HG03558 (cell line): ENCODE results near the gene PHF24.
"Not testable (repeated sequence)": the region's sequence is repeated elsewhere in the genome, so short reads cannot be mapped to it uniquely, and the experiment has no call there.

Source experiments
- ATAC-seq: cut with Tn5 transposase; IDR thresholded peaks from one replicate; pipeline ENCODE4 v1.9.1; 2021; ENCODE audit warnings: moderate number of reproducible peaks; ENCODE audit not compliant: unreplicated experiment; ENCODE audit errors: extremely low read depth

PHF24 gene

GRCh38 chr9:34957492-34958410, at the start of gene PHF24:
Gene PHF24 (plus strand): TSS chr9:34958285. CDS start chr9:34971299, 13,014 bp downstream.
- no peak for ATAC-seq

GRCh38 chr9:34927061-34927460, 31.0 kb upstream of the PHF24 start:
- no peak for ATAC-seq

- no peak for ATAC-seq
Observed at GRCh38 chr9:34928921-34929320, 29.2 kb upstream of the PHF24 start.

GRCh38 chr9:34929506-34930102, 28.5 kb upstream of the PHF24 start:
- ATAC-seq: no peak

- ATAC-seq: not testable (repeated sequence)
Observed at GRCh38 chr9:34939989-34940388, 18.1 kb upstream of the PHF24 start.

- no peak for ATAC-seq
Observed at GRCh38 chr9:34948451-34948850, 9.6 kb upstream of the PHF24 start.

- ATAC-seq: no peak
Observed at GRCh38 chr9:34954225-34954624, 3.9 kb upstream of the PHF24 start.

- ATAC-seq: not testable (repeated sequence)
Observed at GRCh38 chr9:34956066-34956465, 2.0 kb upstream of the PHF24 start.

- ATAC-seq: no peak
Observed at GRCh38 chr9:34956648-34957047, 1.4 kb upstream of the PHF24 start.

GRCh38 chr9:34958411-34958982, 412 bp downstream of the PHF24 start:
- ATAC-seq: no peak

GRCh38 chr9:34959461-34959860, 1.4 kb downstream of the PHF24 start:
- ATAC-seq: no peak

- ATAC-seq: no peak
Observed at GRCh38 chr9:34961574-34962490, 3.7 kb downstream of the PHF24 start.

- ATAC-seq: no peak
Observed at GRCh38 chr9:34962546-34962945, 4.5 kb downstream of the PHF24 start.

GRCh38 chr9:34963552-34963951, 5.5 kb downstream of the PHF24 start:
- ATAC-seq: no peak

- ATAC-seq: no peak
Observed at GRCh38 chr9:34964458-34964857, 6.4 kb downstream of the PHF24 start.

- ATAC-seq: no peak
Observed at GRCh38 chr9:34971146-34971811, 13.2 kb downstream of the PHF24 start.

GRCh38 chr9:34974664-34975063, 16.6 kb downstream of the PHF24 start:
- ATAC-seq: no peak

GRCh38 chr9:34976441-34976840, 18.4 kb downstream of the PHF24 start:
- no peak for ATAC-seq

GRCh38 chr9:34976992-34977391, 18.9 kb downstream of the PHF24 start:
- ATAC-seq: no peak
